NCI-H510A (cell line): ENCODE results near the gene PRM1.
"Not testable (repeated sequence)": the region's sequence is repeated elsewhere in the genome, so short reads cannot be mapped to it uniquely, and the experiment has no call there.

Experiments used
- DNase-seq: peaks from one replicate; lab custom pipeline; 2025; lab: John Stamatoyannopoulos, UW

Gene PRM1

GRCh38 chr16:11314309-11314894 lies 33.3 kb upstream of the PRM1 start:
- no peak for DNase-seq

GRCh38 chr16:11313493-11314308 lies 32.6 kb upstream of the PRM1 start:
- DNase-seq: no peak

- DNase-seq: no peak
Measured at GRCh38 chr16:11312718-11313492, 31.8 kb upstream of the PRM1 start.

- DNase-seq: no peak
Measured at GRCh38 chr16:11310997-11311561, 29.9 kb upstream of the PRM1 start.

GRCh38 chr16:11310634-11310977 lies 29.5 kb upstream of the PRM1 start:
- no peak for DNase-seq

- DNase-seq: no peak
Measured at GRCh38 chr16:11309895-11310633, 28.9 kb upstream of the PRM1 start.

GRCh38 chr16:11308493-11309283 lies 27.6 kb upstream of the PRM1 start:
- peak; percentile 56 for DNase-seq

- DNase-seq: no peak
Measured at GRCh38 chr16:11307639-11308492, 26.7 kb upstream of the PRM1 start.

GRCh38 chr16:11306997-11307638 lies 26.0 kb upstream of the PRM1 start:
- DNase-seq: no peak

- no peak for DNase-seq
Measured at GRCh38 chr16:11306381-11306780, 25.3 kb upstream of the PRM1 start.

- DNase-seq: no peak
Measured at GRCh38 chr16:11303405-11304138, 22.4 kb upstream of the PRM1 start.

GRCh38 chr16:11302977-11303376 lies 21.8 kb upstream of the PRM1 start:
- no peak for DNase-seq

GRCh38 chr16:11301645-11302501 lies 20.7 kb upstream of the PRM1 start:
- DNase-seq: no peak

GRCh38 chr16:11300560-11300892 lies 19.4 kb upstream of the PRM1 start:
- no peak for DNase-seq

GRCh38 chr16:11299865-11300559 lies 18.9 kb upstream of the PRM1 start:
- DNase-seq: no peak

- DNase-seq: not testable (repeated sequence)
Measured at GRCh38 chr16:11298950-11299547, 17.9 kb upstream of the PRM1 start.
